Right renal pelvis (tissue), 4 donors: ENCODE measurements around the gene KRT2. TPM values are rescaled to one million over a fixed set of nuclear protein-coding genes. Genes with fewer than 3 reads are reported as not detected.

Source experiments
- DNase-seq, 4 donors: peaks; one replicate each; pipeline ENCODE4 v3.0.0-alpha.2; 2013; ENCODE audit warnings: low read depth in 4 of 4, low spot score in 3 of 4, missing footprints in 1 of 4
- polyA plus RNA-seq, 4 donors: library from polyadenylated mRNA; unstranded; fragments of 120-200 nt; gene quantifications; one replicate each; pipeline ENCODE4 v1.2.1, GENCODE V29; 2013; ENCODE audit not compliant: insufficient read length in 4 of 4

KRT2 gene
- polyA plus RNA-seq, 4 donors, result not detected

DNA sequence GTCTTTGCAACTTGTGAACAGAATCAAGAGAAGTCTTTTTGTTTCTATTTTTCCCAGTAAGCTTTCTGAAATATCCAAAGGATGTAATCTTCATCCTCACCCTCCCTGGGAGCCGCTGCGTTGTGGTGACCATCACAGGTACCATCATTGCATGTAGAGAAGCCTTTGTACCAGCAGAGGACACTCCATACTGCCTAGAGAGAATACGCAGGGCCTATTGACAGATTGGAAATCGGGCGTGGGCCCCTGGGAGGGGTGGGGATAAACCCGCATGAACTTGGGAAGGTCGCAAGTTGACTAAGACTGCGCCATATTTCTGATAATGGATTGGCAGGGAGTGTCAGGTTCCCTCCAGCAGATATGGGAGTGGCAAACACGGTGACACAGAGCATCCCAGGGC, 15.5 kb upstream of the KRT2 start:
- DNase-seq, result no peak

DNA sequence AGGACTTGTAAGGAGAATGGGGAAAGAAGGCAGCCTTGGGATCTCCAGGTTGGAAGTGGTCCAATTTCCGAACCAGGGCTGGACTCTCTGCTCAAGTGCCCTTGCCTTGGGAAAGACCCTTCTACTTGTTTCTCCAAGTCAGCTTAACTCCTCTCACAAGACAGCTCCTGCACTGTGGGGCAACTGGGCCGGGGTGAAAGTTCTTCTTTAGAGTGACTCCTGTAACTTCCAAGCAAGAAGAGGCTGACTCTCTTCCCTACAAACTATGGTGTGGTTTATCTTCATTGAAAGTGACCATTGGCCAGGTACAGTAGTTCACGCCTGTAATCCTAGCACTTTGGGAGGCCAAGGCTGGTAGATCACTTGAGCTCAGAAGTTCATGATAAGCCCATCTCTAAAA, 14.5 kb upstream of the KRT2 start:
- no peak for DNase-seq

DNA sequence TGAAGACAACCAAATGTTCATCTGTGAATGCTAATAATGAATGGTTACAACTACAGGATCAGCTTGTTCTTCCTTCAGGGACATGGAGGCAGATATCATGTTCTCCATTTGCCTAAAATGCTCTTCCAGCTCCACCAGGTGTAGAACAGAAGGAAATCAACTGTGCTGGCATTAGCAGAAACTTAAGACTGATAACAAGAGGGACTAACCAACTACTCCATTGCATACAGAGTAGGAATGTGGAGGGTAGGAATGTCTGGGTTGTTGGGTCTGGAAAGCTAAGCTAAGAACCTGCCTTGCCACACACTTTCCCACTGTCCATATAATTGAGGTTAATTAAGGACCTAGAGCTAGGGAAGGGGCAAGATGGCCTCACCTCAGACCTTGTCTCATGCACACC, 11.4 kb upstream of the KRT2 start:
- no peak for DNase-seq

DNA sequence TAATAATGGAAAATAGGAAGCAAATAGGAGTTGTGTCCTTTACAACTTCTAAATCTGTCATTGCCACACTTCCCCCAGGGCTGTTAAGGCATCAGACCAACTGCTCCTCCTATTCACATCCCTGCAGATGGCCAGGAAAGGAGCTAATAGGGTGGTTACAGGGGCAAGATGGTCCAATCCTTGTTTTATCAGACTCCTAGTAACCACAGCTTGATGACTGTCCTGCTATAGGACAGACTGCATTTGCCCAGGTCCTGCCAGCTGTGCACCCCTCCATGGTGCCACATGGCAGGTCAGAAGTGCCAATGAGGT, 10.9 kb upstream of the KRT2 start:
- no peak for DNase-seq

DNA sequence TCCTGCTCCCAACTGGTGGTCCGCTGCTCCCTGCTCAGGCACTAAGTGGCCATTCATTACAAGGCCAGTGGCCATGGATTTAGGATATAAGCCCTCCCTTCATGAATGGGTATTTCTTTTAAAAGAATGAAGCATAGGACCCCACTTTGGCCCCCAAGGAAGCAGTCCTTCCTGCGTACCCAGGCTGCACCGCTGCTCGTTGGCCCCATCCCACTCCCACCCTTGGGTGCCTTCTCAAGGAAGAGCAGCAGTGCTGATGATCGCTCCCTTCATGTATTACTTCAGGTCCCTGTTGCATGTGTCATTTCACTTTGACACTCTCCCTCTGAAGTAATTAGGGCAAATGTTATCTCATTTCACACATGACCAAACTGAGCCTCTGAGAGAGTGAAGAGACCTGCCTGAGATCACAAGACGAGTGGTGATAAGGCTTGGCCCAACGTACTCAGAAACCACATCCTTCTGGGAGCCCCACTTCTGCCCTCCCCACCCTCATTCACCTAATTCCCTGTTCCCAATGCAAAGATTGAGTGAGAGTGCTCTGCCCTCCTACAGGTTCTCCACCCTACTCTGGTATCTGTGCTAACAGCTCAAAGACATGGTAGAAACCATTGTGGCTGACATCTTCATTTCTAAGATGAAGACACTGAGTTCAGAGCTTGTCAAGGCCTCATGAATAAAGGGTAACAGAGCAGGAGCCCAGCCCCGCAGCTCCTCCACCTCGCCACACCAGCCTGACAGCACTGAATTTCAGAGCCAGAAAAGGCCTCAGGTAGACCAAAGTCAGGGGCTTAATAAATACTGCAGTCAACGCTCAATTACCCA, 10.3 kb upstream of the KRT2 start:
- no peak for DNase-seq

DNA sequence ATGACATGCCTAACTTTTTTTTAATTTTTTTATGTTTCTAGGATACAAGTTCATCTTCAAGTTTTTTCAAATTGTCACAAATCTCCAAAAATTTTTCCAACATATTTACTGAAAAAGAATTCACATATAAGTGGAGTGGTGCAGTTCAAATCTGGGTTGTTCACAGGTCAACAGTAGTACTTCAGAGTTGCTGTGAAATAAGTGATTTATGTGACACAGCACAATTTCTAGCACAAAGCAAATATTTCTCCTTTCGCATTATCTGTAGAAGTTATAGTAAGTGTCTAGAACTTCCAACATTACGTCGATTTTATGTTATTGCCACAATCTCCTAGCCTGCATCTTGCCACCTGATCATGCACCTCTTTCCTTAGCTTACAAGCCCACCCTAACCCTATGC, 9.7 kb upstream of the KRT2 start:
- DNase-seq, result no peak

DNA sequence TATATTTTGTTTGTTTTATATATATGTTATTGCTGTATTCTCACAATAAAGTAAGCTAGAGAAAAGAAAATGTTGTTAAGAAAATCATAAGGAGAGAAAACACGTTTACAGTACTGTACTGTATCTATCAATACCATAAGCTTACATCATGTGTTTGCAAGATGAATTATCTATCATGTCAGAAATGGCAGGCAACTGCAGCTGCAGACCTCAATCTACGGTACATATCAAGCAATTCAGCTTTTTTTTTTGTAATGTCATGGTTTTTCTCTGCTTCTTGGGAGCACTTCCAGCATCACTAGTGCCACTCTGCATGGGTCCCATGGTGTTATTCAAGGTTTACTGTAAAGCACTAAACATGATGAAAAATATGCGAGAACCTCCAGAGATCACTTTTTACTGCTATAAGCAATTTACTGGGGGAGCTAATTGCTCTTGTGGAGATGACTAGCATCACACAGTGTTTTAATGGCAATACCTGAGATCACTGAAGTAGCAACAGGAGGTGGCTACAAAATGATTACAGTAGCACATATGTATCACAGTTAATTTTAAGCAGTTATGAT, 9.0 kb upstream of the KRT2 start:
- no peak for DNase-seq

DNA sequence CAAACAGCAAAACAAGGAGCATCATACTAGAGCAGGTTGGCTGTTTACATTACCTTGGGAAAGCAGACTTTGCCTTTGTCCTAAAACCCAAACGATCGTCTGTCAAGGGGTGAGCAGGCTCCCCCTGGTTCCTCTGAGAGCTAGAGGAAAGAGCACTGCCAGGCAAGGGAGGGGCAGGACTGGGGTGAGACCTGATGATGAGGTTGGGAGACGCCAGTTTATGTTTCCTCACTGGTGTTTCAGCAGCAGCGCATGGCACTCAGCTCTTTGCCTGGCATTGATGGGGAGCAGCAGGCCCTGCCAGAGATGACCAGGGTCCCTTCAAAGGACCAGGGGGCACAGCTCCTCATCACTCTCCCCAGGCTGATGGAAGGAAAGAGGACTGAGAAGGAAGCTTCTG, 7.9 kb upstream of the KRT2 start:
- no peak for DNase-seq

DNA sequence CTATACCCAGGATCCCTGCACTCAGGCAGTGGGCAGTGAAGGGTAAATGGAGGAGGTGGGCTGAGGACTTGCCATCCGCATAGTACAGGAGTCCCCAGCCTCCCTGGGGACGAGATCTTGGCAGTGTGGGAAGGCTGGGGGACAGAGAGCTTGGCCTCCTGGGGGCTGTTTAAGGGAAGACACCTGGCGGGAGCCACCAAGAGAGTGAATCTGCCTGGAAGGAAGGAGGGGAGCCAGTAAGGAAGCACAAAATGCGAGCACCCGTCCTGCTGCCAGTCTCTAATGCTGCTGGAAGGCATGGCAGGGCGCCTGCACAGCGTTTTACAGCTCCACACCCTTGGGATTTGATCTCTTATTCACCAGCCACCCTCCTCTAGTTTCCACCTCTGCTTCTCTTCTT, 7.4 kb upstream of the KRT2 start:
- no peak for DNase-seq

DNA sequence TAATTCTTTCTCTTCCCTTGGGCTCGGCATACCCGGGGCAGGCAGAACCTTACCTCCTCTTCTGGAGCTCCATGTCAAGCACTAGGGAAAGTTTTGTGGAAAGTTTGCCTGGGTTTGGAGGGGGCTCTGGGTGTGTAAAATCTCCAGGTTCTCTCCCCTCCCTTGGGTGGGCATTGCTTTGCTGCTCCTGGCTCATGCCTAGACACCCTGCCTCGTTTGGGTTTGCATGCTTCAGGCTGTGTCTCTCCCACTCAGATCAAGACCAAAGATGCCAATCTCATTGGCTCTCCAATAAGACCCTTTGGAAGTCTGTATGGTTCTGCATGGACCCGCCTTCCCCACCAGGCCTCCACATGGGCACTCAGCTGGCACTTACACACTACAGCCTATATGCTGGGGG, 6.2 kb upstream of the KRT2 start:
- no peak for DNase-seq

DNA sequence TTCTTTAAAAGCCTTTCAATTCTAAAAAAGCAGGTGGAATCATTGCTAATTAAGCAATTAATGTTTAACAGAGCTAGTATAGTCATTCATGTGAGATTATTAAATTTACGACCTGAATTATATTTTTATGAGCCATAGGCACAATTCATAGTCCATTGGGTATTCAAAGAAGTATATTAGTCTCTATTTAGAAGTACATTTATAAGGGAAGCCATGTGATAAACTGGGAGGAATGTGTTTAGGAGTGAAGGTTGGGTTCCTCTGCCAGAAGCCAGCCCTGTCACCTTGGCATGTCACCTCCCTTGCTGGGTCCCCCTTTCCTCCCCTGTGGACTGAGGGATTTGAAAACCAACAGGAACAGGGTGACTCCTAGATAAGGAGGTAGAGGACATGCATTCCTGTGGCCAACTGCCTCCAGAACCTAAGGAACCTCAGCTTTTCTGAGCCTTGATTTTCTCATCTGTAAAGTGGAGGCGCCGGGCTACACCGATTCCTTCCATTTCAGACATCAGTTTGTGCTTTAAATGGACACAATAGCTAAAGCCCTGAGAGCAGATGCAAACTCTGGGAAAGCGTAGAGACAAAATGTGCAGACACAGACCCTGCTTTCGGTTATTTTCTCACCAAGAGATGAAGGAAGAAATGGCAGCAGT, 5.4 kb upstream of the KRT2 start:
- DNase-seq, result no peak

DNA sequence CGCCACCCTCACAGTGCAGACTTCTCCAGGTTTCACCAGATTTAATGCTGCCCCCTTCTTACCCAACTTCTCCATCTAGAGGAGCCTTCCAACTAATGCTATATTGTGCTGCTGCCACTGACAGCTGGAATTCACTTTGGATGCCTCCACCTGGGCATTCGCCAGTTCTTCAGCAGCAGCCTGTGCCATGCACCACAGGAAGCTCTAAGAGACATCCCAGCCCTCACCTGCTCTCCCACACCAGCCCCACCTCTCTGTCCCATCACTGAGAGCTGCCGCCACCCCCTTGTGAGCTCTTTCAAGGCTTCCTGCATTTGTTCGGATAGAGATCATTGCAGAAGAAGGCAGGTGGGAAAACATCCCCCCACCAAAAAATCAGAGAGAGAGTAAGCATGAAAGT, 4.6 kb upstream of the KRT2 start:
- no peak for DNase-seq

DNA sequence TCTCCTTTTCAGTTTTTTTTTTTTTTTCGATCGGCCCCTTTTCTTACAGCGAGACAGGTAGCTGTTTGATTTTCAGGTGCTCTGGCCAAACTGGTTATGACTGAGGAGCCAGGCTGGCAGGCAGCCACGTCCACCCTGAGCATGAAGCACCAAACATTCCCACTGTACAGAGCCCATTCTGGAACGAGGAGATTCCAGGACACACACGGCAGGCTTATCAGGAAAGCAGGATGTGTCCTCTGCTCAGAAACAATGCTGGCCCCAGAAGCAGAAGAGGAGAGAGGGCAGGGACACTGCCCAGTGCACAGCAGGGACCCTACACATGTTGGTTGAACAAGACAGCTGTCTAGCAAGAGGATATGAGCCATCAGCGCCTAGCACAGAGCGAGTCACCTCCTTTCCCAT, 3.7 kb upstream of the KRT2 start:
- DNase-seq, result no peak

DNA sequence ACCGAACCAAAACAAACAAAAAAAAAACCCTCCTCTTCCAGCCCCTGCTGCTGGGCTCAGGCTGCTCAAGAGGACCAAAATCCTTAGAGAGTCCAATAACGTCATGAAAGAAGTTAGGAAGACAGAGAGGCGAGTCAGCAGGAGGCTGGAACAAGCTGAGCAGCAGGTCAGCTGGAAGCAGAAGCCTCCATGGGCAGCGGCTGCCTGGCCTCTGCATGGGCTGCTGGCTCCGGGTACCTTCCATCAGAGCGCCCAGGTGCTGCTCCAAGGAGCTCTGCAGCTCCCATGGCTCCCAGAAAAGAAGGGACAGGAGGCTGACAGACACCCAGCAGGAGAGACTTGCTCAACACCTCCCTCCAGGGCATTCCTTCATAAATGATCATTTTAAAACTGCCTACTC, 3.2 kb upstream of the KRT2 start:
- DNase-seq, result no peak

DNA sequence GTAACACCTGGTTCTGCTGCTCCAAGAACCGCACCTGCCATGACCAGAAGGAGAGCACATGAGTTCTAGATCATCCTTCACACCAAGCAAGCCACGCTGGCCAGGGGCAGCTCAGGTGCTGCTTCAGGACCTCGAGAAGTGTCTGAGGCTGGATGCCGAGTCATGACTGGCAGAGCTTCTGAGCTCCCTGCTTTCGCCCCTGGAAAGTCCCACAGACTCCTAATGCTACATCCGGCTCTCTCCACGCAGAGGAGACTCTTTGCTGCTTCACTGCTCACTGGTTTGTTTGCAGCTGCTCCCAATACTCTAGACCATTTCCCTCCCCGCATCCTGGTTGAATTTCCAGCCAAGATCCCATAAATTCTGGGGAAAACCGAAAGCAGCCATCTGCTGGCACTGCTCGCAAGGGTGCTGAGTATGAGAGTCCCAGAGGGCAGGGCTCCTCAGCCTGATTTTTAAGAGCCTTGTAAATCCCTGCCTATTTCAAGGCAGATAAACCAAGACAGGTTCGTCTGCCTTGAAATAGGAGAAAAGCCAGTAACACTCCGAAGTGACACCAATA, 1.4 kb downstream of the KRT2 start:
- peak in 3 of 4 donors; percentile 12 to 16 (median 15) for DNase-seq

DNA sequence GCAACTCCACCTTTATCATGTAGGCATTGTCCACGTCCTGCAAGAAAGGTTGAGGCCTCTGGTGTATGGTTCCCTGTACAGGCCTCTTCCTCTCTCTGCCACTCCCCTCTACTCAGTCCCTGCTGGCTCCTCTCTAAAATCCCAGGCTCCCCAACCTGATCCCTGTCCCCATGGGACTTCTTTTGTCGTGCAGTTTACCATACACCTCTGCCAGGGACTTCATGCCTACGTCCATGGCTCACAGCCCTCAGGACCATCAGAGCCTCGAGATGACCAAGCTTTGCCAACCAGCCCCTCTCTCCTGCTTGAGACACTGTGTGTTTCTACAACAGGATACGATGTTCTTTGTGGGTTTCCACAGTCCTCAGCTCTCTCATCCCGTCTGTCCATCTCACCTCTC, 2.9 kb downstream of the KRT2 start:
- DNase-seq, result no peak

DNA sequence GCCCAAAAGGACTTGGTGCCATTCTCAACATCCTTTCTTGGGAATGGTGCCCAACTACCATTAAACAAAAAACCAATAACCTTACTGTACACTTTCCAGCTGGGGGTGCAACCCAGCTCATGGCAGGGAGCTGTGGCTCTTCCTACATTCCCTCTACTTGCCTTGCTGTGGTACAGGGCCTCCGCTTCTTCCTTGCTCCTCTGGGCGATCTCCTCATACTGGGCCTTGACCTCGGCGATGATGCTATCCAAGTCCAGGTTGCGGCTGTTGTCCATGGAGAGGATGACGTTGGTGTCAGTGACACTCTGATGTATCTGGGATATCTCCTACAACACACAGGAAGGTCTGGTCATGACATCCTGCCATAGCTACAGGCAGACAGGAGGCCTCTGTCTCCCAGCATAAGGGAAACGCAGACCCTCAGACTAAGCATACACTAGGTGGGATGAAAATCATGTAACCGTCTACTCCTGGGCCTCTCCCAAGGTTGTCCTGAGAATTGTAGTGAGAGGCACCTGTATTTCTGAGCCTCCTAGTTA, 3.9 kb downstream of the KRT2 start:
- DNase-seq, result no peak

DNA sequence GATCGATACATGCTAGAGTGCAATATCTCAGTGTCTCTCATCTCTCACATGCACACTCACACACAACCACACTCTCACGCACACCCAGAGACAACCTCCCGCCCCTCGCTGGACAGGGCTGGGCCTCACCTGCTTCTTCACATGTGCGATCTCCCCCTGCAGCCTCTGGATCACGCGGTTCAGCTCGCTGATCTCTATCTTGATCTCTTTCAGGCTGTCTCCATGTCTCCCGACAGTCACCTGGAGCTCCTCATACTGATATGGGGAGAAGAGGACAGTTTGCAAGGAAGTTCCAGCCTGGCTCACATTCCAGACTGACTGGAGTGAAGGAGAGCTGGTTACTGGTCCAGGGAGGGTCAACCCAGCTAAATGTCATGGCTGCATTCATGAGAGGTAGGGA, 4.4 kb downstream of the KRT2 start:
- no peak for DNase-seq

DNA sequence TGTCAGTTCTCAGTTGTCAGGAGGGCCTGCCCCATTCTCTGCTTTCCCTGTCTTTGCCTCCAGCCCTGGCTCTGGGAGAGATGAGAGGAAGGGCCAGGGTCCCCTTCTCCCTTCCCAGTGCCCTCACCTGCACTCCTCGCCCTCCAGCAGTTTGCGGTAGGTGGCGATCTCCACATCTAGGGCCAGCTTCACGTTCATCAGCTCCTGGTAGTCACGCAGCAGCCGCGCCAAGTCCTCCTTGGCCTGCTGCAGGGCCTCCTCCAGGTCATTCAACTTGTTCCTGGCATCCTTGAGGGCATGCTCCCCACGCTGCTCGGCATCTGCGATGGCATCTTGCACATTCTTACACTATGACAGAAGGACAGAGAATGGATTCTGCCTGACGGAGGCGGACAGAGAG, 5.4 kb downstream of the KRT2 start:
- DNase-seq, result no peak

DNA sequence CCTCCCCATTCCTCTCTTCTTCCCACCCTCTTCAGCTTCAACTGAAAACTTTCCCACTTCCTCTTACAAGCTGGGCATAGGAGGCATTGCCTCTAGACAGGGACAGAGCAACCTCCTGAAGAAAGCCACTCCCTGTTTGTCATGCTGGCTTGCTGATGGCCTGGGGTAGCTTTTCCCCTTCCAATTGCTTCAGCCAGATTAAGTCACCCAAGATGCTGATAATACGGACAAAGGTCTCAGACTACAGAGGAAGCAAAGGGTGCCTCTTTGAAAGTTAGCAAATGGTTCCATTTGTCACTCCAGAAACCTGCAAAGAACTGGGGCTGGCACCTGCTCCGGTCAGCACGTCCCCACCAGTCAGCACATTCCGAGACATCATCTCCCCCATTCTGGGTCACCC, 6.0 kb downstream of the KRT2 start:
- DNase-seq, result no peak

DNA sequence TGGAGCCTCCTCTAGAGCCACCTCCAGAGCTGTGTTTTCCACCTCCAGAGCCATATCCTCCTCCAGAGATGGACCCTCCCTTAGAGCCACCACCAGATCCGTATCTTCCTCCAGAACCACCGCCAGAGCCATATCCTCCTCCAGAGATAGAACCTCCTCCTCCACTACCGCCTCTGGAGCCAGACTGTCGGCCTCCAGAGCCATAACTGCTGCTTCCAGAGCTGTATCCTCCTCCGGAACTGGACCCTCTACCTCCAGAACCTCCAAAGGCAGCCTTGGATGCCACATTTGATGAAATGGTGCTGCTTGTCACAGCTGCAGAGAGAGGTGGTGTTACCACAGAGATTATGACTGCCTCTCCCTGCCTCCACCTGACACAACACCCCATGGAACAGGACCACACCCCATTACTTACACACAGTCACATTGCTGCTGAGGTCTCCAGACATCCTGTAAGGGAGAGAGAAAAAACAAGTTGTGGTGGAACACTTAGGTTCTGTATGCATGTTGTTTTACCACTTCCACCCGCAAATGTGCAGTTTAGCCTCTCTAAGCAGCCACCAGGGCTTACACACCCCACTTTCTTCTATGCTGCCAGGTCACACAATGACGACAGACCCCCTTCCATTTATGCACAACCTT, 6.8 kb downstream of the KRT2 start:
- DNase-seq, result no peak
